Glomerular visceral epithelial cell (primary cell): ENCODE results near the gene SEZ6.

Experiments used
- DNase-seq: peaks from one replicate; pipeline ENCODE4 v3.0.0-alpha.2; 2016; ENCODE audit errors: extremely low spot score

SEZ6 gene

DNA sequence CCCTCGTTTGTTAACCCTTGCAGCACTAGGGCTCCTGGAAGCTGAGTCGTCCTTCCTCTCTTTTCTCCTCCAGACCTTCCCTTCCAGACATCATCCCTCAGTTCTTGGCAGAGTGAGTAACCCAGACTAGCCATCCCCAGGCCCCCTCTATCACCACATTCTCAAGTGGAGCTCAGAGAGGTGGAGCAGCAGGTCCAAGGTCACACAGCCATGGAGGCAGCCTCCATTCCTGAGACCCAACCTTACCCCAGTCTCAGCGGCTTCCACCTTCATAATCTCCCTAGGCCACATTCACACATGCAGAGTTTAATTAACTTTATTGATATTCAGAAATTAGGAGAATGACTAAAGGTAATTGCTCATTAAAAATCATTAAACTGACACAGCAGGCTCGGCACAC, 3.0 kb downstream of the SEZ6 start:
- no peak for DNase-seq

DNA sequence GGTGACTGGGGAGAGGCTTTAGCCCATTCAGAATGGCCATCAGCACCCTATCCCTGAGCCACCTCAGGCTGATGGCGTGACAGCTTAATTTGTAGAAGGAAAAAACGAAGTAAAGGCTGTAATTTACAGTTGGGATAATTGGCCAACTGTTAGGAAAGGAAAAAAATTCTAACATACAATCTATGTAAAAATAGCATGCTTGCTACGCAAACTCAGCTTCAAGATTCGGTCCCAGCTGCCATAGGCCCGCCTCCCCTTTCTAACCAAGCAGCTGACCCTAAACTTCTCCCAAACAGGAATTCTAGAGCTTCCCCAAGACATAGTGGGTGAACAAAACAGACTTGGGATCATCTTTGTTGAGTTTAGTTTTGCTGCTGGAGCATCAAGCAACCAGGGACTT, 4.9 kb downstream of the SEZ6 start:
- DNase-seq = no peak

DNA sequence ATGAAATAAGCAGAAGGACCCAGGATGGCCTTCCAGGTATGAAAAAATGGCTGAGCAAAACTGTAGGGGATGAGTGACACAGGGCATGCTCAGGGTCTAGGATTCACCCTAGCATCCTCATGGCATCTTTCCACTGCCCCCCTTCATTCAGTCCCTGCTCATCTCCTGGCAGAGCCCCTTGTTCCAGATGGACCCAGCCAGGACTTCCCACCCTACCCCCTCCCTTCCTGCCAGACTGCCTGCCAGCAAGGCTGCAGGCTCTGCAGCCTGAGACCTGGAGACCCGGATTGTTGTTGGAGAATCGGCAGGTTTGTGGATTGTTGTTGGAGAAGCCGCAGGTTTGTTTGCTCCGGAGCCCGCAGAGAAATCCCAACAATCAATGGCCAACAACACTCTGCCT, 6.6 kb downstream of the SEZ6 start:
- no peak for DNase-seq

DNA sequence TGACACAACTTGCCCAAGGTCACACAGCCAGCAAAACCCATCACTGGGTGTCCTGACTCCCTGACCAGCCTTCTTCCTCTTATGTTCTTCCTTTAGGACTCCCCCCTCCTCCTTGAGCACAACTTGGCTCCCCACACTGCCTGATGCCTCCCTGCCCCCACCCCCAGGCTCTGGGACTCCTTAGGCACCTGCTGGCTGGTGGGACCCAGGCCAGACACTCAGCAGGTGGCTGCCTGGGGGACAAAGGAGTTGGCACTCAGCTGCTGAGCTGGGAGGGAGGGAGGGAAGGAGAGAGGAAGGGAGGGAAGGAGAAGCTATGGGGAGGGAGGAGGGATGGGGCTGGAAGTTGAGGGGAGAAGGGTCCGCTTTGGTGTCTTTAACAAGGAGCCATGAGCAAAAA, 8.0 kb downstream of the SEZ6 start:
- DNase-seq = no peak

DNA sequence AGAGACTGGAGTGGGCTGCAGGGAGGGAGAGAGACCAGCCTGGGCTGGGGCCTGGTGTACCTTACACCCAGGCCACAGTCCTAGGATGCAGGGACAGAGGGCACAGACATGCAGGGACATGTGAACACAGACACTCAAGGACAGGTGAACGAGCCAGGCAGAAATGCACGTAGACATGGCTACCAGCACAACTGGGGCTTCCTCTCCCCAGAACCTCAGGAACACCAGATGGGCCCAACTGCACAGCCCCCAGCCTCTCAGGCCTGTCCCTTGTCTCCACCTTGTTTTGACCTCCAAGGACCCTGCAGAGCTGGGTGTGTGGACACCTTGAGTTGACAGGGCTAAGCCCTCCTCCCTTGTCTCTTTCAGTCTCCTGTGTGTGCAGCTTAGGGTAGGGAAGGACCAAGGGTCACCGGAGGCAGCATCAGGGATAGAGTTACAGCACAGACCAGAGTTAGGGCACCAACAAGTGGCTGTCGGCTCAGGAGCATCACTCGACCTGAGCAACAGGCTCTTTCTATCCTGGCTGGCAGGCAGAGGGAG, 9.2 kb downstream of the SEZ6 start:
- DNase-seq = no peak

DNA sequence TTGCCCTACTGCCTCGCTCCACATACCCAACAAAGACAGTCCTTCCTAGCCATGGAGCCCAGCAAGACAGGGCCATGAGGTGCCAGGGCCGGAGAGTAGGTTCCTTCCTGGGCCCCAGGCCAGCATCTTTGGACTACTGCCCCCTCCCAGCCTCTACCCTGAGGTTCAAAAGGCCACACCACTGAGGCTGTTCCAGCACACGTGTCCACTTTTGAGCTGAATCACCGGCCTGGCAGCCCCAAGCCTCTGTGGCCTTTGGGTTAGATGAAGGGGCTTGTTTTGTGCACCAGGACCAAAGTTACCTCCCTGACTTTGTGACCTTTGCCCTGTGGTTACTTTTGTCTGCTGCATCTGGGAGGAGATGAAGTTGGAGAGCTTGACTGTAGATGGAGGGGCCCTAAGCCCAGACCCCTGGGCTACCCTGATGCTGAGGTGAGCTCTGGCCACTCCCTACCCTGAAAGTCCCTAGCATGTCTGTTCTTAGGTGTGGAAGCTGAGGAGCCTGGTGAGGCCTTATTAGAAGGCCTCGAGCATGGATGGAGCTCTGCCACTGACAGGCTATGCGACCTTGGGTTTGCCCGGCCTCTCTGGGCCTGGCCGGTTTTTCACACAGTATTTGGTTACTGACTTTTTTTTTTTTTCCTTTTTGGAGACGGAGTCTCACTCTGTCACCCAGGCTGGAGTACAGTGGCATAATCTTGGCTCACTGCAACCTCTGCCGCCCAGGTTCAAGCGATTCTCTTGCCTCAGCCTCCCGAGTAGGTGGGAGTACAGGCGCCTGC, 12.0 kb downstream of the SEZ6 start:
- DNase-seq = no peak

DNA sequence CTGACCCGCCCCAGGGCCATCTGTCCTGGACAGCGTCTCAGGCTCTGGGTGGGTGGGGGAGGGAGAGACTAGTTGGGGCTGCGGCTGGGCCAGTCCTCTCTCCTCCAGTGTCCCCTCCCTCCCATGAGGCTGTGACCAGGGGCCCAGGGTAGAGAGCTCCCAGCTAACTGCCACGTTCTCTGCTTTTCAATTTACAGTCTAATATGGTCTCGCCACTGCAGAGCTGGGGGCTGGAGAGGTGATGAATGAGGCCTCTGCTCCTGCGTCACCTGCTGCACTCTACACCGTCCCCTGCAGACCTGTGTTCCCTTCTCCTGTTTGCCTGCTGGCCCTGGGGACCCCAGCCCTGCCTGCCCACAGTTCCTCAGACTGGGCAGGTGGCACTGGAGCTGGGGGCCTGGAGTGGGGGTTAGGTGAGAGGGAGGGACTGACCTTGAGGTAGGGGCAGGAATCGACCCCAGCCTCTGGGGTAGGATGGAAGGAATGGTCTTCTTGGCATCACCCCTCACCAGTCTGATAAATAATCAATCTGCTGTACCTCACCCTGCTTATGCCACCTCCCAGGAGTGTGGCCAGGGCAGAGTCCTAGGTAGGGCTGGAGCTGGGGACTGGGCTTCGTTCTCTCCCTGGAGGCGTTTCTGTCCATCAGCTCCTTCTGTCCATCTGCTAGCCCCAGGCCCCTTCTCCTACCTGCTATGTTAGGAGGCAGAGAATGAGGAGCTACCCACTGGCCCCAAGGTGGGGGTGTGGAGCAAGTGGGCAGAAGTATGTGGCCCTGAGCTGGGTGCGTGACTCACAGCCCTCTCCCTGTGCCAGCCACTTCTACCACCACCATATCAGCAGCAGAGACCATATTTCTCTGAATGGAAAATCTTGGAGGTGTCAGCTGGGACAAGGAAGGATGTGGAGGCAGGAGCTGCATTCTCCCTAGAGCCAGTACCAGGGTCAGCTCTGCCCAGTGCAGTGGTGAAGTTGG, 12.9 kb downstream of the SEZ6 start:
- peak; percentile 28 for DNase-seq

DNA sequence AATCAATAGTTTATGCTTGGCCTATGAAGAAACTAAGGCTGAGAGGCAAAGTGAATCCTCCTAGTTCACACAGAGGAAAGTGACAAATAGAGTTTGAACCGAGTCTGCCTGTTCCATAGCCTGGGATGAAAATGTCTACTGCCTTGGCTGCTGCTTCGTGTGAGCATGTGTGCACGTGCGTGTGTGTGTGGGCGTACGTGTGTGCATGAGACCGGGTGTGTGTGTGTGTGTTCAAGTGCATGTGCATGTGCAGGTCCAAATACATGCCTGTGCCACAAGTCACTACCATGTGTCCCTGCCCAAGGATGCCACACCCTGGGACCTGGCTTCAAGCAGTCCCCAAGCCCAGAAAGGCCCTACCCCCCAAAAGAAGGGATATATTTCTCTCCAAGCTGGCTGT, 13.6 kb downstream of the SEZ6 start:
- DNase-seq = no peak

DNA sequence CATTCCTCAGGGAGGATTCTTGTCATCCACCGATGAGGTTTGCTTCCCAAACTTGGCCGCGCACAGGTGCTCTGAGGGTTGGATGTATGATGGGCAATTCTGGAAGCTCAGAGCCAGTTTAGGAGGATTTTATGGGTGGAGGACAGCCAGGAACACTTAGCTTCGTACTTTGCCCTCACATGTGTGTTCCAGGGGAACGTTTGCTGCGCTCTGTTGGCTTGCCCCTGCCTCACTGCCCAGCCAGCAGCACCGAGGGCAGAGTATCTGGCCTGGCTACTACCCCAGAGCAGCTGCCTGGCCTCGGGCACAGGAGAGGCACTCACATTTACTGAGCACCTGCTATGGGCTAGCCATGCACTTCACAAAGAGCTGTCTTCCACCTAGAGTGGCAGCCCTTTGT, 14.1 kb downstream of the SEZ6 start:
- DNase-seq = no peak

DNA sequence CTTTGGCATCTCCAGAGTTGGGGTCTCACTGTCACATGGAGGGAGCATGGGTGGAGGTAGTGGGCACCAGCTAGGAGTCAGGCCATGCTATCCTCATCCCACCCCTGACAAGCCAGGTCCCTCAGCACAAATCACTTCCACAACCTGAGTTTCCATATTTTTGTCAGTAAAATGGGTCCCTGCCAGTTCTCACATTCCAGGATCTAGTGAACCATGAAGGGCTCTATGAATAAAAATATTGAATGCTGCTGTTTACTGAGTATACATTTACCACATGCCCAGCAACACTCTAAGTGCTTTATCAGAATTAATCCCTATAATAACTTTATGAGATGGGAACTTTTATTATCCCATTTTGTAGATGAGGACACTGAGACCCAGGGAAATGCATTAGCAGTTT, 16.8 kb downstream of the SEZ6 start:
- DNase-seq = no peak

DNA sequence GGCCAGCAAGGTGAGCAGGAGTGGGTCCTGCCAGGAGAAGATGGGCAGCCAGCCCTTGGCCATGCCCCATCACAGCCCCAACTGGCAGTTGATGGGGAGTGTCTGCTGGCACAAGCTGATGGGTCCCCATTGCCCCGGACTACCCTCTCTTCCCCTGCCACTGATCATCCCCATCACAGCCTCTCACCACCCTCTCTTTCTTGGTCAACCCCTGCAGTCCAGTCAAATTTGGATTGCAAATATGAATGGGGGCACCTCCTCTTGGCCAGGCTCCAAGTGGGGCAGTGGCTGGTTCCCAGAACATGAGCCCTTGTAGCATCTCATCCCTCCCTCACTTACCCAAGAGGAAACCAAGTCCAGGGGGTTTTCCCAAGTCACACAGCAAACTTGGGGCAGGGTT, 17.4 kb downstream of the SEZ6 start:
- DNase-seq = no peak

DNA sequence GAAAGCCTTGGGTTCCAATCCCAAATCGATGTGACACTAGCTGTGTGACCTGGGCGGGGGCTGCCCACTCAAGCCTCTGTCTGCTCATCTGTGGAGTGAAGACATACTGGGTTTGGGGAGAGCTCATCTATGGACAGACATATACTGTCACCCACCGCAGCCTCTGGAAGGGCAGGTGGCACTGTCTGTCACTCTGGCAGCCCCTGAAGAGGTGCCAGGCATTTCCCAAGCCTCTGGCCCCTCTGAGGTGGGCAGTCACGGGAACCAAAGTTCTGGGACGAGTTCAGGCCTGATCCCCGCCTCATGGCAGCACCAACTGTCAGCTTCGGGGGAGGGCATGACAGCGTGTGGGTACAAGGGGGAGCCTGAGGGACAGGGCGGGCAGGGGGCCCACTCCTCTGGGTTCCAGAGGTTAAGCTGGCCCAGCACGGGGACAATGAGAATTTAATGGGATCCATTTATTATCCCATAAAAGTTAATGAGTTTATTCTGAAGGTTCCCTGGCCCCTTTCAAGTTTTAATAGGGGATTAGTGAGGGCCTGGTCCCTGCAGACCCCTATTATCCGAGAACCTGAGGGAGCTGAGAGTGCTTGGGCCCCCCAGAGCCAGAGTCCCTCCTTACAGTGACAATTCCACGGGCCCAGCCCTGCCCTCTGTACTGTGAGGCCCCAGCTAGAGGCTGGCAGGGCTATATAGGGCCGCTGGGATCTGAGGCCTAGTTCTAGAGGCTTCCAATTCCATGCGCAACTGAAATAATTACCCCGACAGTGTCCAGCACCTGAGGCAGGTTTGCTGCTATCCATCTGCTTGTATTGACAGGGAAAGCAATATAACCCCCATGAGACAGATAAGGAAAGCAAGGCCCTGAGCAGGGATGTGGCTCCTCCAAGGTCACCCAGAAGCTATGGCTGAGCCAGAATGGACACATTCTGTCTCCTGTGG, 18.8 kb downstream of the SEZ6 start:
- DNase-seq = no peak

DNA sequence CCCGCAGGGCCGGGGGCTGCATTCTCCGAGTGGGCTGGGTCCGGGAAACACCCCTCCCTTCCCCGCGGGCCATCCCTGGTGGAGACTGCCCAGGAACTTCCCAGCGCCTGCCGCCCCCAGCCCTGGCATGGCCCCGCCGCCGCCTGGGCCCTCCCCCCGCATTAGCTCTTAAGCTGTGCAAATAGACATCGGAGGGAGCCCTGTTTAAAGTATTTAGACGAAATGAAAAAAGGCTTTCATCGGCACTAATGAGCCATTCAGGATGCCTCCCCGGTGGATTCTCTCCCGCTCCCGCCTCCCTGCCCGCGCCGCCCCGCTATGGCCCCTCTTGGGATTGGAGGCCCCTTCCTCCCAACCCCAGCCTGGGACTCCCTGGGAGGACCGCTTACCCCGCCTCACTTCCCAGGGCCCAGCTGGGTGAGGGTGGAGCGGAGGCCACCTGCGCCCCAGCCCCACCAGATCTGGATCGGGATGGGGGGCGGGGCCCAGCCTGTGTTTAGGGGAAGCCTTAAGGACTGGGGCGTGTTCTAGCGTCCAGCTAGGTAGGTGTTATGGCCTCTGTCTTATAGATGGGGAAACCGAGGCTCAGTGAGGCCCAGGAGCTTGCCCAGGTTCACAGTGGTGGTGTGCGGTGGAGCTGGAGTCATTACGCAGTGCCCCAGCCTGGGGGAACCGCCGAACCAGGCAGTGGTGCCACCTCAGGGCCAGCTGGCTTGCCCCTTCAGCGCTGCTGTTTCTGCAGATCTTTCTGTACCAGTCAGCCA, 19.7 kb downstream of the SEZ6 start:
- DNase-seq = no peak

DNA sequence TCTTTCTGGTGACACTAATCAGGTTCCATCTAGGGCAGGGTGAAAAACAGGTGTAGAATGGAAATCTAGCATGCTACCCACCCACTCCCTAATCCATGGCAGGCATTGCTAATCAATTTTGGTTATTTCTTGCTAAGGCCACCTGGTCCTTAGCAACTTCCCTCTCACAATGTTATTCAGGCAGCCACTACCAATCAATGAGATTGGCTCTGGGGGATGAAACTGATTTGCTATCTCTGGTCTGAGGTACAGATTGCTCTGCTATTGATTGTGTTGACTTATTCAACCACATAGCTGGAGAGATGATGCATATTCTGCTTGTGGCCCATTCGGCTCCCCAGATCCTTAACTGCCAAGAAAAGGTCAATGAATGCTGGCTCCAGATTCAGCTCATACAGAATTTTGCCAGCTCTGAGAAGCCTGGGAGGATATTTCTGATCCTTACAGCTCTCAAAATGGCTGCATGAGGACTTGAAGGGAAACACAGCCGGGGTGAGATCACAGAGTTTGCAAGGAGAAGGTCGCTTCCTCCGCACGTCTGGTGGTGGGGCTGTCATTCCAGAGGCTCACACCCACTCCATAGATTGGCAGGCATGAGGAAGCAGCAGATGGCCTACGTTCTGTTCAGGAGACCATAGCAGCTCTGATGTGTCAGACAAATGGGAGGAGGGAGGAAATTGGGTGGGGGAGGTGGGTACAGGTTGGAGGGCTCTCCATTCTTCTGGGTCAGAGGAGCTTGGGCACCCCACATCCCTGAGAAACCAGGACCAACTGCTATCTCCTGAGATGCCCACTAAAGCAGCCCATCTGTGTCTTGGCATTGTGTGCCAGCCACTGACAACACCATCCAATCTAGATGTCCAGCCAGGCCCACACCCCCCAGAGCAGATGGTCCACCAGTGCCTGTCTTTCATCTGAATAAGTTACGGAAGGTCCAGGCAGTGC, 22.3 kb downstream of the SEZ6 start:
- no peak for DNase-seq

DNA sequence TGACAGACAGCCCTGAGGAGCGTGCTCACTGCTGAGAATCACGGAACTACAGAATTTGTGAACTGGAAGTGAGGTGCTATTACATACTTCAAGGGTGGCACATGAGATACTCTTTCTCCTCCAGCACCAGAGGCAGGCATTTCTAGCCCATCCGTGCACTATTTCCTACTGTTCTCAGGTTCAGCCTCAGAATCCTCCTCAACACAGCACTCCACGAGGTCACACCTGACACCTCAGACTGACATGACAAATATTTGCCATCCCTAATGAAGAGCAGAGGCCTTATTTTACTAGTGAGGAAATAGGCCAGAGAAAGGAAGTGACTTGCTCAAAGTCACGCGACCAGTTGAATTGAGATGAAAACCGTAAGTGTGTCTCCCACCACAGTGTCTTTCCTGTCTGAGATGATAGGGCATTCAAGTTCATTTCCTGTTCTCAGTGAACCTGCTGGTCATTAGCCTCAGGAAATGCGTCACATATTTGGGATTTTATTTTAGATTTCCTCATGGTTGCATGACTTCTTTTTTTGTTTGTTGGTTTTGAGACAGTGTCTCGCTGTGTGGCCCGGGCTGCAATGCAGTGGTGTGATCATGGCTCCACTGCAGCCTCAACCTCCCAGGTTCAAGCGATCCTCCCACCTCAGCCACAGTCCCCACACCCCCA, 23.6 kb downstream of the SEZ6 start:
- no peak for DNase-seq

DNA sequence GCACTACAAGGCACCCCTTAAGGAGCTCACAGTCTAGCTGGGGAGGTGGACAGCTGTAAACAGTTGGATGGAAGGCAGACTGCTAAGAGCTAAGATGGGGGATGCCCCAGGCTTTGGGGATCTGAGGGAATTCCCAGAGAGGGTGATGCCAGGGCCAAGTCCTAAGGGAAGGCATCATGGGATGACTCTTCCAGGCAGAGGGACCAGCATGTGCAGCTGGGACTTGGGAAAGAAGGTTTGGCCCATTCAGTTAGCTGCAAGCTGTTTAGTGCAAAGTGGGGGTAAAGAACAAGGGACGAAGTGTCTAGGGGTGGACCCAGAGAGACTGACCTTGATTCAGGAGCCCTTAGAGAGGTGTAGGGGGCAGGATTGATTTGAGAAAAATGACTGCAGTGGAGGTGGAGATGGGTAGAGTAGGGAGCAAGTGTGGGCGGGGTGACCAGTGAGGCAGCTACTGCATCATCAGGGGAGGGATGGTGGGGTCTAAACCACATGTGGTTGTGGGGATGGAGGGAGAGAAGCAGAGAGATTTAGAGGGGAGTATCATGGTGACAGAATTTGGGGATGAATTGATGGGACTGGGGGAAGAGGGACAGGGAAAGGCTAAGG, 27.4 kb downstream of the SEZ6 start:
- DNase-seq = no peak

DNA sequence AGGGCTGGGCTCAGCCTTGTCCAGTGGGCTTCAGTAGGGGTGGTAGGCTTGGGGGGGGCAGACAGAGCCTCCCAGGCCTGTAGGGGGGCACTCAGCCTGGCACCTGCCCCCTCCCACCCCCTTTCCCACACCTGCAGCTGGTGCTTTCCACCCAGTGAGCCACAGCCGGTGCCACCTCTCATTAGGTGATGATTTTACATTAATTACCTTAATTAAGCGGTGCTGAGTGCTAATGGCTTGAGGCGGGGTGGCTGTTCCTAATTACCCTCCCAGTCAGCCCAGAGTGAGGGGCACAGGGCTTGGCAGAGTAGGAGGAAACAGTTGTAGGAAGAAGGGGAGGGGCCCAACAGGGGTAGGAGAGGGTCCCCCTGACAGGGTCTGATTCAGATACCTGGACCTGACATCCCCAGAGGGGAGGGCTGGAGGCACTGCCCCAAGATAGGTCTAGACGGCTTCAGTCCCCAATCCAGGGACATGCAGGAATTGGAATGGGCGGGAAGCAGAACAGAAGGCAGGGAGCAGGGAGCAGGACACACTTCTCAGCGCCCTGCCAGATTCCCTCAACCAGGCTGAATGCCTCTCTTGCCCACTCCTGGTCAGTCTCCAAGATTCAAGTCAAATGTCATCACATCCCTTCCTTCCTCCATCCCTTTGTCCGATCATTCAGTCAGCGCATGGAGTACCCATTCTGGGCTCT, 28.0 kb downstream of the SEZ6 start:
- no peak for DNase-seq

DNA sequence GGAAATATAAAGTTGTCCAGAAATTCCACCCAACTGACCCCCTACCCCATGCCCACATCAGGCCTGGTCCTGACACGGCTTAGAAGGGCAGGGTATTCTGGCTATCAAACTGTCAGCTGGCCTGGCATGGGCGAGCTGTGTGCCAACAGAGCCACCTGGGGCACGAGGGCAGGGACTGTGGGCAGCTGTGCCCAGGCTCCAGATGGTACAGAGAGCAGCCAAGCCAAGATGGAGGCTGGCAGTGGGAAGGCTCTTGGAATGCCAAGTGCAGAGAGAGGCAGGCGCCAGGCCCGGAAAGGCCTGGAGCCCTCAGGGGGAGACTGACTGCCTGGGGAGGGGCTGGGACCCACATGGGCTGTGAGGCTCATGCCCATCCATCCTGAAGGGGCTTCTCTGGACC, 30.2 kb downstream of the SEZ6 start:
- DNase-seq = no peak
